SK-N-MC (cell line): Measurements from ENCODE around the gene TRAPPC12.

ENCODE experiments used
- EZH2 ChIP-seq: fragments of 200-600 bp; sonication (generic); IDR thresholded peaks from one replicate; pipeline ENCODE4 v1.6.1; 2017; ENCODE audit warnings: antibody characterized with exemption
- POLR2AphosphoS5 ChIP-seq: IDR thresholded peaks from 2 replicates; pipeline ENCODE4 v1.6.1; 2012; ENCODE audit warnings: mild to moderate bottlenecking, low read depth, low read length, borderline replicate concordance

- TF ChIP-seq EZH2 (no peak), POLR2AphosphoS5 (no peak)
Observed at GRCh38 chr2:3443083-3443482, 63.6 kb downstream of the TRAPPC12 start.
